ENCODE measurements around the gene VGF.

VGF gene

GRCh38 chr7:101161692-101162471 is 3.5 kb downstream of the VGF start:
- no peak for TF ChIP-seq CTCF (IDR thresholded peaks at IDR 0.05)

GRCh38 chr7:101160910-101161309 is 4.5 kb downstream of the VGF start:
- no peak for TF ChIP-seq CTCF (IDR thresholded peaks at IDR 0.05)

GRCh38 chr7:101159696-101160674 is 5.4 kb downstream of the VGF start:
- no peak for TF ChIP-seq CTCF (IDR thresholded peaks at IDR 0.05)

- TF ChIP-seq CTCF (IDR thresholded peaks at IDR 0.05) = no peak
These were observed 8.3 kb downstream of the VGF start for GRCh38 chr7:101156866-101157589.

- TF ChIP-seq CTCF (IDR thresholded peaks at IDR 0.05) = no peak
These were observed 9.1 kb downstream of the VGF start for GRCh38 chr7:101156277-101156676.

- no peak for TF ChIP-seq CTCF (IDR thresholded peaks at IDR 0.05)
These were observed 10.1 kb downstream of the VGF start for GRCh38 chr7:101155303-101155702.

GRCh38 chr7:101154693-101155102 is 10.7 kb downstream of the VGF start:
- no peak for TF ChIP-seq CTCF (IDR thresholded peaks at IDR 0.05)

Data from LNCAP (cell line).